Nephron (organoid): ENCODE measurements around the gene FZD8.
A peak's percentile ranks its signal among the peaks of the same experiment; 100 is the strongest.

Experiments used
- H3K27ac Mint-ChIP-seq, 3 experiments: 2 replicates each; pipeline ENCODE4 v1.8.0; 2020; ENCODE audit warnings: mixed read lengths in 3 of 3, mild to moderate bottlenecking in 2 of 3, moderate library complexity in 1 of 3
- H3K27me3 Mint-ChIP-seq: 2 replicates; pipeline ENCODE4 v1.8.0; 2021; ENCODE audit warnings: low read depth, mild to moderate bottlenecking, moderate library complexity, mixed read lengths
- H3K36me3 Mint-ChIP-seq: 2 replicates; pipeline ENCODE4 v1.8.0; 2020; ENCODE audit warnings: low read depth, mixed read lengths
- H3K4me1 Mint-ChIP-seq: 2 replicates; pipeline ENCODE4 v1.8.0; 2020; ENCODE audit warnings: mixed read lengths
- H3K4me3 Mint-ChIP-seq, 3 experiments: 2 replicates each; pipeline ENCODE4 v1.8.0; 2020; ENCODE audit warnings: mild to moderate bottlenecking in 3 of 3, mixed read lengths in 3 of 3, moderate library complexity in 2 of 3
- H3K9me3 Mint-ChIP-seq: 2 replicates; pipeline ENCODE4 v1.8.0; 2020; ENCODE audit warnings: mixed read lengths
- CTCF ChIP-seq, 3 experiments: fragments of 200-600 bp; sonication (generic); IDR thresholded peaks; one replicate each; pipeline ENCODE4 v1.5.0; 2021; ENCODE audit warnings: antibody characterized with exemption in 3 of 3; ENCODE audit not compliant: unreplicated experiment in 3 of 3

The FZD8 gene

GRCh38 chr10:35667270-35667889, 25.3 kb upstream of the FZD8 start:
- H3K9me3 Mint-ChIP-seq, result peaks cover 13% of the 10 kb centered on the region
- H3K4me1 Mint-ChIP-seq, result no peaks in the 10 kb centered on the region
- no peak for TF ChIP-seq CTCF (IDR thresholded peaks at IDR 0.05; ENCODE audit: unreplicated experiment in 3 of 3)
- peaks cover 9% of the 10 kb centered on the region for H3K36me3 Mint-ChIP-seq
- H3K4me3 Mint-ChIP-seq, result peak overlapping the region in 1 of 3 experiments; percentile 15
- H3K27ac Mint-ChIP-seq, result no peak overlapping the region
- H3K27me3 Mint-ChIP-seq, result peaks cover 22% of the 10 kb centered on the region

GRCh38 chr10:35661236-35661635, 19.1 kb upstream of the FZD8 start:
- Mint-ChIP-seq H3K4me1 (no peaks in the 10 kb centered on the region), H3K4me3 (no peak overlapping the region), H3K27me3 (peaks cover 9% of the 10 kb centered on the region), H3K36me3 (no peaks in the 10 kb centered on the region), H3K9me3 (no peaks in the 10 kb centered on the region), H3K27ac (no peak overlapping the region)
- TF ChIP-seq CTCF (IDR thresholded peaks at IDR 0.05; ENCODE audit: unreplicated experiment in 3 of 3), result no peak

- TF ChIP-seq CTCF (IDR thresholded peaks at IDR 0.05; ENCODE audit: unreplicated experiment in 3 of 3), result no peak
- Mint-ChIP-seq H3K27me3 (peaks cover 9% of the 10 kb centered on the region), H3K27ac (no peak overlapping the region), H3K4me3 (no peak overlapping the region), H3K36me3 (no peaks in the 10 kb centered on the region), H3K4me1 (no peaks in the 10 kb centered on the region), H3K9me3 (no peaks in the 10 kb centered on the region)
These were observed 17.4 kb upstream of the FZD8 start for GRCh38 chr10:35659456-35659855.

GRCh38 chr10:35657621-35658020, 15.5 kb upstream of the FZD8 start:
- no peak for TF ChIP-seq CTCF (IDR thresholded peaks at IDR 0.05; ENCODE audit: unreplicated experiment in 3 of 3)
- Mint-ChIP-seq H3K9me3 (no peaks in the 10 kb centered on the region), H3K27ac (no peak overlapping the region), H3K36me3 (no peaks in the 10 kb centered on the region), H3K4me3 (no peak overlapping the region), H3K27me3 (peaks cover 10% of the 10 kb centered on the region), H3K4me1 (no peaks in the 10 kb centered on the region)

- Mint-ChIP-seq H3K4me1 (no peaks in the 10 kb centered on the region), H3K27ac (no peak overlapping the region), H3K36me3 (no peaks in the 10 kb centered on the region), H3K4me3 (no peak overlapping the region), H3K9me3 (no peaks in the 10 kb centered on the region), H3K27me3 (peaks cover 20% of the 10 kb centered on the region)
- no peak for TF ChIP-seq CTCF (IDR thresholded peaks at IDR 0.05; ENCODE audit: unreplicated experiment in 3 of 3)
These were observed 10.7 kb upstream of the FZD8 start for GRCh38 chr10:35652824-35653223.

- H3K36me3 Mint-ChIP-seq, result peaks cover 3% of the 10 kb centered on the region
- H3K27ac Mint-ChIP-seq, result peak overlapping the region in 1 of 3 experiments; percentile 75
- TF ChIP-seq CTCF (IDR thresholded peaks at IDR 0.05; ENCODE audit: unreplicated experiment in 3 of 3), result no peak
- no peaks in the 10 kb centered on the region for H3K4me1 Mint-ChIP-seq
- H3K9me3 Mint-ChIP-seq, result peaks cover 4% of the 10 kb centered on the region
- peaks cover 20% of the 10 kb centered on the region for H3K27me3 Mint-ChIP-seq
- no peak overlapping the region for H3K4me3 Mint-ChIP-seq
These were observed 8.8 kb upstream of the FZD8 start for GRCh38 chr10:35650894-35651293.
